HG02938 (cell line): ENCODE measurements around the gene PCDHGA5.
"Not testable (repeated sequence)": the region's sequence is repeated elsewhere in the genome, so short reads cannot be mapped to it uniquely, and the experiment has no call there.

Experiments
- ATAC-seq: cut with Tn5 transposase; IDR thresholded peaks from one replicate; pipeline ENCODE4 v1.9.1; 2021; ENCODE audit warnings: mild to moderate bottlenecking, moderate library complexity; ENCODE audit not compliant: unreplicated experiment

The PCDHGA5 gene

GRCh38 chr5:141349917-141350619, 13.9 kb upstream of the PCDHGA5 start, which contains the start of gene PCDHGB1:
Gene PCDHGB1, plus strand, starts transcription at chr5:141350099. Its CDS starts 162 bp downstream, at chr5:141350261.
- ATAC-seq = peak; percentile 83

- no peak for ATAC-seq
Measured at GRCh38 chr5:141351591-141351990, 12.4 kb upstream of the PCDHGA5 start.

GRCh38 chr5:141354900-141355469, 9.0 kb upstream of the PCDHGA5 start, which contains the start of gene PCDHGA4:
Gene PCDHGA4, plus strand, starts transcription at chr5:141355021. Its CDS starts 87 bp downstream, at chr5:141355108.
- no peak for ATAC-seq

DNA sequence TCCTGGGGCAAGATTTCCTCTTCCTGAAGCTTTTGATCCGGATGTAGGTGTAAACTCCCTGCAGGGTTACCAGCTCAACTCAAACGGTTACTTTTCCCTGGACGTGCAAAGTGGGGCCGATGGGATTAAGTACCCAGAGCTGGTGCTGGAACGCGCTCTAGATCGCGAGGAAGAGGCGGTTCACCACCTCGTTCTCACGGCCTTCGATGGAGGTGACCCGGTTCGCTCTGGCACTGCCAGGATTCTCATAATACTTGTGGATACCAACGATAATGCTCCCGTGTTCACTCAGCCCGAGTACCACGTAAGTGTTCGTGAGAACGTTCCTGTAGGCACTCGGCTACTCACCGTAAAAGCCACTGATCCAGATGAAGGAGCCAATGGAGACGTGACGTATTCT, 8.3 kb upstream of the PCDHGA5 start:
- no peak for ATAC-seq

- ATAC-seq = no peak
Measured at GRCh38 chr5:141356133-141356532, 7.8 kb upstream of the PCDHGA5 start.

GRCh38 chr5:141356950-141357349, 7.0 kb upstream of the PCDHGA5 start:
- ATAC-seq = no peak

DNA sequence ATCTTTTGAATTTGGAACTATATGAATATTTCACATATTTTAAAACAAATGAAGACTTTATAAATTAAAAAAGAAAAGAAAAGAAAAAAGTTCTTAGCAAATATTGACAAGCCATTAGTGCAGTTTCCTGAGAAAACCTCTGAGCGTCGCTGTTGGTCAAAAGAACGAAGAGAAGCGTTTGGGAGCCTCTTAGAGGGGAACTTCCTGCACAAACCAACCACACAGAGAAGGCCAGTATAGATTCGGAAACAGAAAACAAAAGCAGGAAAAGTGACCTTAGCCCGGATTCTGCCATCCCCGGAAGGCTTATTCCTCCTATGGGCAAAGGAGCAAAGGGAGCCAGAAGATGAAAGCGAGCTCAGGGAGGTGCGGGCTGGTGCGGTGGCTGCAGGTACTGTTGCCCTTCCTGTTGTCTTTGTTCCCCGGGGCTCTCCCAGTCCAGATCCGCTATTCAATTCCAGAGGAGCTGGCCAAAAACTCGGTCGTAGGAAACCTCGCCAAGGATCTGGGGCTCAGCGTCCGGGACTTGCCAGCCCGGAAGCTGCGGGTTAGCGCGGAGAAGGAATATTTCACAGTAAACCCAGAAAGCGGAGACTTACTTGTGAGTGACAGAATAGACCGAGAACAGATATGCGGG, 4.1 kb upstream of the PCDHGA5 start, which contains the start of gene PCDHGB2:
PCDHGB2 (plus strand) TSS at position 205 of the 637 bp plus-strand sequence; CDS start at position 347, 142 bp downstream.
- ATAC-seq = peak; percentile 78

GRCh38 chr5:141360685-141361084, 3.3 kb upstream of the PCDHGA5 start:
- no peak for ATAC-seq

DNA sequence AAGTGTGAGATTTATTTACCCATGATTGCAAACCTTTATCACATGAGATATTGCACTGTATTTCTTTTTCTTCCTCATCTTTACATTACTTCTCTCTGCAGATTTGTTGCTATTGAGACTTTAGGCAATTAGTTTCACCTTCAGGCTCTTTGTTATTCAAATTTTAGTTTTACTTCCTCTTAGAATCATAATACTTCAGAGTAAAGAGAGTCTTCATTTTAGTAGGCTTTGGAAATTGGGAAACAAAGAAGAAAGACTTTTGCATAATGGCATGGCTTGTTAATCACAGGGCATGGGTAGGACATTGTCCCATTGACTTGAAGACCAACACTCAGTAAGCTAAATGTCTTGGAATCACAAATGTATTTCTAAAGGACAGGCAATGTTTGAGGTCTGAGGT, 1.2 kb upstream of the PCDHGA5 start:
- no peak for ATAC-seq

DNA sequence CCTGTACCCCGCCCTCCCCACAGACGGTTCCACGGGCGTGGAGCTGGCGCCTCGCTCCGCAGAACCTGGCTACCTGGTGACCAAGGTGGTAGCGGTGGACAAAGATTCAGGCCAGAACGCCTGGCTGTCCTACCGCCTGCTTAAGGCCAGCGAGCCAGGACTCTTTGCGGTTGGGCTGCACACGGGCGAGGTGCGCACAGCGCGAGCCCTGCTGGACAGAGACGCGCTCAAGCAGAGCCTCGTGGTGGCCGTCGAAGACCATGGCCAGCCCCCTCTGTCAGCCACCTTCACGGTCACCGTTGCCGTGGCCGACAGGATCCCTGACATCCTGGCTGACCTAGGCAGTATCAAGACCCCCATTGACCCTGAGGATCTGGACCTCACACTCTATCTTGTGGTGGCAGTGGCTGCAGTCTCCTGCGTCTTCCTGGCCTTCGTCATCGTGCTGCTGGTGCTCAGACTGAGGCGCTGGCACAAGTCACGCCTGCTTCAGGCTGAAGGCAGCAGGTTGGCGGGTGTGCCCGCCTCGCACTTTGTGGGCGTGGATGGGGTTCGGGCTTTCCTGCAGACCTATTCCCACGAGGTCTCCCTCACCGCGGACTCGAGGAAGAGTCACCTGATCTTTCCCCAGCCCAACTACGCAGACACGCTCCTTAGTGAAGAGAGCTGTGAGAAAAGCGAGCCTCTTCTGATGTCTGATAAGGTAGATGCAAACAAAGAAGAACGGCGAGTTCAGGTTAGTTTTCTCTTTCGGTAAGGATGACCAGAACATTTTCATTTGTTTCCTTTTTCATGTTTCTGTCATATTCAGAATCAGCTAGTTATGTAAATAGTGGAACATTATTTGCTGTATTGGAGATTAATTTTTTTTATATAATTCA, 2.3 kb downstream of the PCDHGA5 start:
- no peak for ATAC-seq

DNA sequence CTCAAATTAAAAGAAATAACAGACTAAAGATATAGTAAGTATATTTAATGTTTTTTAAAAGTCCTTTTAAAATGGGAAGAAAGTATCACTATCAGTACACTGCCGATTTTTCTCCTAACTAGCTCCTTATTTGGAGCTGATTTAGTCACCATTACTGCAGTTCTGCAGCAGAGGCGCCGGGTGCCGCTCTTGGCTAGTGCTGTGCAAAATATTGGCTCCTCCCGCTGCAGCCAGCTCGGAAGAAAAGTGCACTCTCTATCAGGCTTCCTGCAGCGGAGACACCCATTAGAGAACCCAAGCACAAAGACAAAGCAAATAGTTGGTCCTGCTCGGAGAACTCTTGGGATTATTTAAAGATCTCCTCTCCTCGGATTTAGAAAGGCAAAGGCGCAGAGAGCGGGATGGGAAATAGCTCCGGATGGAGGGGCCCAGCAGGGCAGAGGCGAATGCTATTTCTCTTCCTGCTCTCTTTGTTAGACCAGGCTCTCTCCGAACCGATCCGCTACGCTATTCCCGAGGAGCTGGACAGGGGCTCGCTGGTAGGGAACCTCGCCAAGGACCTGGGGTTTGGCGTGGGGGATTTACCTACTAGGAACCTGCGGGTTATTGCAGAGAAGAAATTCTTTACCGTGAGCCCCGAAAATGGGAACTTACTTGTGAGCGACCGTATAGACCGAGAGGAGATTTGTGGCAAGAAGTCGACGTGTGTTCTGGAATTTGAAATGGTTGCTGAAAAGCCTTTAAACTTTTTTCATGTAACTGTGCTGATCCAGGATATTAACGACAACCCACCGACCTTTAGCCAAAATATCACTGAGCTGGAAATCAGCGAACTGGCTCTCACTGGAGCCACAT, 6.3 kb downstream of the PCDHGA5 start, which contains the start of gene PCDHGB3:
PCDHGB3 (plus strand) TSS at position 249 of the 855 bp plus-strand sequence; CDS start at position 402, 153 bp downstream.
- ATAC-seq = peak; percentile 64

- ATAC-seq = no peak
Measured at GRCh38 chr5:141371572-141372475, 7.9 kb downstream of the PCDHGA5 start.

DNA sequence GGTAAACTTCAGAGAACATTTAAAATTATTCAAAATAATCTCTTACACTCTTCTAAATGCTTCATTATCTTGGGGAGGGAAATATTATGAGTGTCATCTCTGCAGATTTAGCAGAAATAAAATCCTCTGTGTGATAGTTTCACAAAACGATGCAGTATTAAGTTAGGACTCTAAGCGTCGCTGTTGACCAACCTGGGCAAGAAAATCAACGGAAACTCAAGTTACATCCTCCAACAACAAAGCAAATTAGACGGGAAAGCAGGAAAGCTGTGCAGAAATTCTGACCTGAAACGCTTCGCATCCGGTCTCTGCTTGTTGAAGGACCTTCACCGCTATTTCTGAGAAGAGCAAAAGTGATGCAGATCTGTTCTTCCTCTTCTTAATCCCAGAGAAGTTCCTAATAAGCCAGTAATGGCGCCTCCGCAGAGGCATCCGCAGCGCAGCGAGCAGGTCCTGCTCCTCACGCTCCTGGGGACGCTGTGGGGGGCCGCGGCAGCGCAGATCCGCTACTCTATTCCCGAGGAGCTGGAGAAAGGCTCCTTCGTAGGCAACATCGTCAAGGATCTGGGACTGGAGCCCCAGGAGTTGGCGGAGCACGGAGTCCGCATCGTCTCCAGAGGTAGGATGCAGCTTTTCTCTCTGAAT, 9.8 kb downstream of the PCDHGA5 start, which contains the start of gene PCDHGA6:
PCDHGA6 (plus strand) TSS at position 219 of the 645 bp plus-strand sequence; CDS start at position 412, 193 bp downstream.
- no peak for ATAC-seq

DNA sequence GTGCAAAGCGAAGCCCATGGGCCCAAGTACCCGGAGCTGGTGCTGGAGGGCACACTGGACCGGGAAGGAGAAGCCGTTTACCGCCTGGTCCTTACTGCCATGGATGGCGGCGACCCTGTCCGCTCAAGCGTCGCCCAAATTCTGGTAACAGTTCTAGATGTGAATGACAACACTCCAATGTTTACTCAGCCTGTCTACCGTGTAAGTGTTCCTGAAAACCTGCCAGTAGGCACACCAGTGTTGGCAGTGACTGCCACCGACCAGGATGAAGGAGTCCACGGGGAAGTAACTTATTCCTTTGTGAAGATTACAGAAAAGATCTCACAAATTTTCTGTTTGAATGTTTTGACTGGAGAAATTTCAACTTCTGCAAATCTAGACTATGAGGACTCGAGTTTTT, 10.7 kb downstream of the PCDHGA5 start:
- no peak for ATAC-seq

GRCh38 chr5:141375444-141376155, 11.6 kb downstream of the PCDHGA5 start:
- ATAC-seq = not testable (repeated sequence)

DNA sequence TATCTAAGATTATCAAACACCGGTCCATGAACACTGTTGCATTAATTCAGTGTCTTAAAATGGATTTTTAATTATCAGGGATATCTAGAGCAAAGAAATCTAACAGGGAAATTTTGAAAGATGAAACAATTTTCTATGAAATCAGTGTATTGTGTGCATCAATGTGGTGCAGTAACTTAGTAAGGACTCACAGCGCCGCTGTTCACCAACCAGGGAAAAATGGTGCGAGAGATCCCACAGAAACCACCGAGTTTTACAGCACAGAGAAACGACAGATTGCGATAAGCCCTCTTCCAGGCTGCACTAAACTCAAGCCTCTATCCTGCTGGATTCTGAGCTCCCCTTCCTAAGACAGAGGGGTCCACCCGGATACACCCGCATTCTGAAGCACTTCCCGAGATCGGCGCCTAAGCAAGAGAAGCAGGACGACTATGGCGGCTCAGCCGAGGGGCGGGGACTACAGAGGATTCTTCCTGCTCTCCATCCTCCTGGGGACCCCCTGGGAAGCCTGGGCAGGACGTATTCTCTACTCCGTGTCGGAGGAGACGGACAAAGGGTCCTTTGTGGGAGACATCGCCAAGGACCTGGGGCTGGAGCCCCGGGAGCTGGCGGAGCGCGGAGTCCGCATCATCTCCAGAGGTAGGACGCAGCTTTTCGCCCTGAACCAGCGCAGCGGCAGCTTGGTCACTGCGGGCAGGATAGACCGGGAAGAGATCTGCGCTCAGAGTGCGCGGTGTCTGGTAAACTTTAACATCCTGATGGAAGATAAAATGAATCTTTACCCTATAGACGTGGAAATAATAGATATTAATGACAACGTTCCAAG, 18.7 kb downstream of the PCDHGA5 start, which contains the start of gene PCDHGA7:
PCDHGA7 (plus strand) TSS at position 274 of the 826 bp plus-strand sequence; CDS start at position 432, 158 bp downstream.
- ATAC-seq = no peak
